Measurements from ENCODE around the gene PCYT2.

PCYT2 gene

DNA sequence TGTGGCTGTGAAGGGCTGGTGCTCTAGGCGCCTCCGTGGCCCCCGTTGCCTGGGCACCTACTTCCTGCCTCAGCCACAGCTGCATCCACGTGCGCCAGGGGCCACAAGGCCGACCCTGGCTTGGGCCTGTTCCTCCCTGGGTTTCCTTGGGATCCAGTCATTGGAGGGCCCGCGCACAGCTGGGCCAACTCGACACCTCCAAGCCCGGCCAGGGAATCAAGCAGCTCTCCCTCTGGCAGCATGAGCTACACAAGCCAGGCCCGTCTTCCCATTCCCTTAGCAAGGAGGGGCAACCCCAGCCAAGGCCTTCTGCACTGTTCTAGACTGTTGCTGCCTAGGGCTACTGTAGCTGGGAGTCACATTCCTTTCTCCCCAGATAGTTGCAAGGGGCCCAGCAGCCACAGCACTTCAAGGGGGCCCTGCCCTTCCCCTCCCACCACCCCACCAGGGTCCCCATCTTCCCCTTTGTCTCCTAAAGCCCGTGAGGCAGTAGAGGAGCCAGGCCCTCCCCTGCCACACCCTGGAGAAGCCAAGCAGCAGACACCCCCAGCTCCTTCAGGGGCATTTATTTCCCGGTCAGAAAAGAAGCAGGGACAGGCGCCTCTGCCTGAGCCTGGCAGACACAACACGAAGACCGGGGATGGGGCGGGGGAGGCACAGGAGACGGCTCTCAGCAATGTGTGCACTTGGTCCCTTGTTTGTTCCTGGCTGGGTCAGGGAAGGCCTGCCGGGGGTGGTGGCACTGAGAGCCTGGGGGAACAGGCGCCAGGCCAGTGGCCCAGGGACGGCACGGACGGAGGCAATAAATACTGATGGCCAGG is 43.8 kb downstream of the PCYT2 start:
- FAIRE-seq (no peak), DNase-seq (ENCODE audit: insufficient read length, low spot score) (no peak)
- TF ChIP-seq POLR2A (IDR thresholded peaks at IDR 0.05; ENCODE audit: low read depth, low read length) (peak; percentile 76), POU2F2 (IDR thresholded peaks at IDR 0.05; ENCODE audit: low read depth, low read length) (no peak)

DNA sequence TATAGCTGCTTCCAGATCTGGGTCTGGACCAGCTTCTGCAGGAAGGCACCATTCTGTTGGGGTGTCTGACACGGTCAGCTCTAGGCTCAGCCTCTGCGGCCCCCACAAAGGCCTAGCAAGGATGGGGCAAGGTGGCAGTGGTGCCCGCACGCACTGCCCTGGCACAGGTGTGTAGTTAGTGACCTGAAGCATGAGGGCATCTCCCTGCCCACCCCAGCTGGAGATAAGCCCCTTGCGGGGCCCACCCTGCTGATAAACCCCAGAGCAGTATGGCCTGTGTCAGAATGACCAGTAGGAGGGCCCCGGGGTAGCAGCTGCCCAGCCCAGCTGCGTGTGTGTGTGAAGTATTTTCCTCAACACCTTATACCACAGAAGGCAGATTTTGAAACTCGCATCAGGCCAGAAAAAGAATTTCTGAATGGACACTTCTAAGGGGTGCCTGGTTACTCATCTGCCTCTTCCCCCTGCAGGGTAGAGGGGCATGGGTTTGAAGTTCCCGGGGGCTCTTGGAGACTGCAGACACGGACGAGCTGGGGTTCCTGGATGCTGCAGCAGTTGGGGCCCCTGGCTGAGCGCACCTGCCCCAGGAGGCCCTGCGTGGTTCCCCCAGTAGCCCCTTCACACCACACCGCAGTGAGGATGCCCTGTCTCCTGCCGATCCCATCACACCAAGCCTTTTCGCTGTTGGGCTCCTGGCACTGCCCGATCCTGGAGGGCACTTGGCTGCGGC is 44.6 kb downstream of the PCYT2 start:
- no peak for TF ChIP-seq SPI1 (IDR thresholded peaks at IDR 0.05; ENCODE audit: low read depth, low read length)
- peak; percentile 44; the same call in 1 of the 2 replicates for TF ChIP-seq TAF1 (IDR thresholded peaks at IDR 0.05; ENCODE audit: low read depth, low read length)
- TF ChIP-seq POLR2AphosphoS5 (IDR thresholded peaks at IDR 0.05; ENCODE audit: low read depth, low read length) = peak; percentile 88
- peak; percentile 94 for TF ChIP-seq POLR2A (IDR thresholded peaks at IDR 0.05; ENCODE audit: low read depth, low read length)
- no peak for TF ChIP-seq PAX5 (IDR thresholded peaks at IDR 0.05; ENCODE audit: insufficient read depth, low read length, severe bottlenecking)
- peak; percentile 76; the same call in 1 of the 2 replicates for TF ChIP-seq POU2F2 (IDR thresholded peaks at IDR 0.05; ENCODE audit: low read depth, low read length)
- no peak for FAIRE-seq
- DNase-seq (ENCODE audit: insufficient read length, low spot score) = no peak

DNA sequence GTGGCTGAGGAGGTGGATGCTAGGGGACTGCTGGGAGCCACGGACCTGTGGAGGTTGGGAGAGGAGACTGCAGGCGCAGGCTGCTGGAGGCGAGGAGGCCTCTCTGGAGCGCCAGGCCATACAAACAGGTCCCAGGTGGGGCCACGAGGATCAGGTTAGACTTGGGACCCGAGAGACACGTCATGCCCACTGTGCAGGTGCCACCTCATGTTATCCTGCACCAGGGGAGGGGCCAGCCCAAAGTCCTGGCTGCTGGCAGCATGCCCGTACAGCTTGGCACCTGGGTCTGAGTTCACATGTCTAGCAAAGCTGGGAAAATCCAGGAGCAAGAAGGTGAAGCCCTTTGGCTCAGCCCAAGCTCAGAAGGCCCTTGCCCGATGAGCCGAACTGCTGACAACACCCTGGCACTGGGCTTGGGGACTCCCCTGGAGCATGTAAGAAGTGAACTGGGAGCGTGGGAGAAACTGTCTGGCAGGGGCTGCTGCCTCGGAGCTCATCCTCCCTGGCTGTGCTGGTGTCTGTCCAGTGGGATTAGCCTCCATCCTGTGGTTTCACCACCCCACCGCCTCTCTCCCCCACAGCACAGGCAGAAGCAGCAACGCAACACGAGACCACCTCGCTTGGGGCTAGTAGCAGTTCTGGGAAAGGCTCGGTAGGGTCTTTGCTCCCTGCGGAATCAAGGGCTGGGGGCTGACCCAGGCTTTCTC is 45.3 kb downstream of the PCYT2 start:
- FAIRE-seq (no peak), DNase-seq (ENCODE audit: insufficient read length, low spot score) (no peak)
- peak; percentile 76 for TF ChIP-seq POLR2A (IDR thresholded peaks at IDR 0.05; ENCODE audit: low read depth, low read length)
- TF ChIP-seq POU2F2 (IDR thresholded peaks at IDR 0.05; ENCODE audit: low read depth, low read length) = peak; percentile 46
- TF ChIP-seq POLR2AphosphoS5 (IDR thresholded peaks at IDR 0.05; ENCODE audit: low read depth, low read length) = peak; percentile 80
- no peak for TF ChIP-seq TAF1 (IDR thresholded peaks at IDR 0.05; ENCODE audit: low read depth, low read length)
- no peak for TF ChIP-seq SPI1 (IDR thresholded peaks at IDR 0.05; ENCODE audit: low read depth, low read length)
- no peak for TF ChIP-seq PAX5 (IDR thresholded peaks at IDR 0.05; ENCODE audit: insufficient read depth, low read length, severe bottlenecking)

DNA sequence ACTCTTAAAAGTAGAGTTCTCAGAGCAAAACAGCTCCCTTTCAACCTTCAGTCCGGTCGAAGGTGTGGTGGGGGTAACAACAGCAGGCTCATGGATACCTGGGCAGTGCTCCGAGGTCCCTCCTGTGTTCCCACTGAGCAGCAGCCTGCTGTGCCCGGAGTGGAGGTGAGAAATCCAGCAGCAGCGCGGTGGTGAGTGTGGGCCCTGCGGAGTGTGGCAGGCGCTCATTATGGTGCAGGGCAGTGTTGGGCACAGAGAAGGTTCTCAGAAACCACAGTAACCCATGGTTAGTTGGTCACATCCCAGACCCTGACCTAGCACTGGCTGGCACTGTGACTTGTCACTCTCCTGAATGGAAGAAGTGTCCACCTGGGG is 45.9 kb downstream of the PCYT2 start:
- no peak for TF ChIP-seq PAX5 (IDR thresholded peaks at IDR 0.05; ENCODE audit: insufficient read depth, low read length, severe bottlenecking)
- no peak for TF ChIP-seq SPI1 (IDR thresholded peaks at IDR 0.05; ENCODE audit: low read depth, low read length)
- TF ChIP-seq POU2F2 (IDR thresholded peaks at IDR 0.05; ENCODE audit: low read depth, low read length) = no peak; the same call in 1 of the 2 replicates
- TF ChIP-seq TAF1 (IDR thresholded peaks at IDR 0.05; ENCODE audit: low read depth, low read length) = no peak
- TF ChIP-seq POLR2AphosphoS5 (IDR thresholded peaks at IDR 0.05; ENCODE audit: low read depth, low read length) = peak; percentile 15; the same call in 1 of the 2 replicates
- TF ChIP-seq POLR2A (IDR thresholded peaks at IDR 0.05; ENCODE audit: low read depth, low read length) = no peak
- DNase-seq (ENCODE audit: insufficient read length, low spot score) = no peak
- no peak for FAIRE-seq

DNA sequence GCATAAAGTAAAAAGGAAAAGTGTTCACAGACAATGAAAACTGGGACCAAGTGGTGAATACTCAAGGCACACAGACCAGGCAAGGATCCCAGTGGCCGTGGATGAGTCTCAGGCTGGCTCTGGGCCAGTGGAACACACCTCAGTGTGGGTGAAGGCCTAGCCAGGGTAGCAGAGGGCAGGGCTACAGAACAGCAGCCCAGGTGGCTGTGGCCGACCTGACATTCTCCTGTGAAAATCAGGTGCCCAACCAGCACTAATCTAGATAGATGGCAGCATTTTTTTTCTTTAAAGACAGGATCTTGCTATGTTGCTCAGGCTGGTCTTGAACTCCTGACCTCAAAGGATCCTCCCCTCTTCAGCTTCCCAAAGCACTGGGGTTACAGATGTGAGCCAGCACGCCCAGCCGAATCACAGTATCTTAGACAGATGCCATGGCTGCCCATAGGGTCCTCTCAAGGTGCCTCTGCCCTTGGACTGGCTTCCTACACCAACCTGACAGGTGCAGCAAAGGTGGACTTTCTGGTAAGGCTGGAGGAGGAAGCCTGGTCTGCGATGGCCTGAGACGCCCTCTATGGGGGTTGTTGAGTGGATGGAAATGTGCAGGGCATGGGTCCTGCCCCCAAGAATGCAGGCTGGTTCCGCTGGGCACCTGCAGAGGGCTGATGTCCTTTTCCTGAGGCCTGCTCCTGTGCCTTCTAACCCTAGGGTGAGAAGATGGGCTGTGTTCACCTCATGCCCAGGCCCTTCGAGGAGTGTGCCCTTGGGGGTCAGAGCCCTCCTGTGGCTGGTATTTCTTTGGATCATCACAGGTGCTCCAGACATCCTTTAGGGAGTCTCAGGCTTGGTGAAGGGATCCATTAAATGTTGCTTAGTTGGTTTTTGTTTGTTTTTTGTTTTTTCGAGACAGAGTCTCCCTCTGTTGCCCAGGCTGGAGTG is 47.1 kb downstream of the PCYT2 start:
- TF ChIP-seq POLR2AphosphoS5 (IDR thresholded peaks at IDR 0.05; ENCODE audit: low read depth, low read length) = no peak; the same call in 1 of the 2 replicates
- TF ChIP-seq PAX5 (IDR thresholded peaks at IDR 0.05; ENCODE audit: insufficient read depth, low read length, severe bottlenecking) = no peak
- peak; percentile 30 for TF ChIP-seq POLR2A (IDR thresholded peaks at IDR 0.05; ENCODE audit: low read depth, low read length)
- TF ChIP-seq POU2F2 (IDR thresholded peaks at IDR 0.05; ENCODE audit: low read depth, low read length) = no peak
- DNase-seq (ENCODE audit: insufficient read length, low spot score) = no peak
- FAIRE-seq = no peak

DNA sequence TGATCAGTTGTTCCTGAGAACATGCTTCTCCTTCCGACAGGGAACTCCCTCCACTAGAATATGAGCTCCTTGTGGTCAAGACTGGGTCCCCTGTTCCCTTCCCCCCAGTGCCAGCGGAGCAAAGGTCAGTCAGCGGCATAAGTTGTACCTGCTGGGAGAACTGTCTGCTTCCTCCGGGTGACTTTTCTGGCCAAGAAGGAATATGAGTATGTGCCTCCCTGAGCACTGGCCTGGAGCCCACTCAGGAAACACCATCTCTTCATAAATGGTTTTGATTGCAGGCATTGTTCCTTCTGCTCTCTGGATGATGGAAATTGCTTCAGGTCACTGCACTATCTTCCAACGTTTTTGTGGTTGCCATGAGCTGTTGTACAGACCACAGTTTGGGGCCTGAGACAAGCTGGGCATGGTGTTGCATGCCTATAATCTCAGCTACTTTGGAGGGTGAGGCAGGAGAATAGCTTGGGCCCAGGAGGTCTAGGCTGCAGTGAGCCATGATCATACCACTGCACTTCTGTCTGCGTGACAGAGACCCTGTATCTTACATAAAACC is 48.0 kb downstream of the PCYT2 start:
- DNase-seq (ENCODE audit: insufficient read length, low spot score) (no peak), FAIRE-seq (no peak)
- peak; percentile 39; the same call in 1 of the 2 replicates for TF ChIP-seq POLR2AphosphoS5 (IDR thresholded peaks at IDR 0.05; ENCODE audit: low read depth, low read length)
- TF ChIP-seq PAX5 (IDR thresholded peaks at IDR 0.05; ENCODE audit: insufficient read depth, low read length, severe bottlenecking) = no peak

DNA sequence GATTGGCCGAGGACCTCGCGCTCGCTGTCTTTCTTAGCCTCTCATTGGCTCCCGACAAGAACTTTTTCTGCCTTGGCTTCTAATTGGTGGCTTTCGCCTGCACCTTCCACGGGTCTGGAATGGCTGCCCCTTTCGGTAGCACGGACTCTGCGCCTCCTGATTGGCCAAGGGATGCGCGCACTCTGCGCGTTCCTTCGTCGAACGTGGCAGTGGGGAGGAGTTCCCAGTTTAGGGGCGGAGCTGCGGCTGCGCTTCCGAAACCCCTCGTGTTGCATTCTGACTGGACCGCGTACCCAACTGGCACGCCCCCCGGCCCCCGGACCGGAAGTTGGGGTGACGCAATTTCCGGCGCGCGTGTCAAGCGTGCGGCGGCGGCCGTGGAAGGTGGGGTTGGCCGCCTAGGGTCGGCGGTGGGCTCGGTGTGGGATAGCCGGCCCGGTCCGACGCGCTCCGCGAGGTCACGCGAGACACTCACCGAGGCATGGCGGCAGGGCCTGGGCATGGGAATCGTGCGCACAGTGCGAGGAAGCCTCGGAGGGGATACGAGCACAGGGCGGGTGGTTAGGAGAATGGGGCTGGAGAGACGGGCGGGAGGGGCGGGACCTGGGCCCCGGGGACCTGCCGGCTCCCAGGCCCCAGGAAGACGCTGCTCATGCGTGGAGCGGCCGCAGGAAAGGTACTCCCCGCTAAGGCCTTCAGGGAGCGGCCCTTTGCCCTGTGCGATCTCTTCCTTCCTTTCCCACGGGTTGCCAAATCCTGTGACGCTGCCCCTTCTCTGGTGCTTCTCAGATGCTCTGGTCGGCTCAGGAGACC is 50.2 kb downstream of the PCYT2 start:
- peak; percentile 99 for DNase-seq (ENCODE audit: insufficient read length, low spot score)
- TF ChIP-seq POLR2A (IDR thresholded peaks at IDR 0.05; ENCODE audit: low read depth, low read length) (peak; percentile 78), POLR2AphosphoS5 (IDR thresholded peaks at IDR 0.05; ENCODE audit: low read depth, low read length) (peak; percentile 81), TAF1 (IDR thresholded peaks at IDR 0.05; ENCODE audit: low read depth, low read length) (peak; percentile 44), SPI1 (IDR thresholded peaks at IDR 0.05; ENCODE audit: low read depth, low read length) (no peak), POU2F2 (IDR thresholded peaks at IDR 0.05; ENCODE audit: low read depth, low read length) (peak; percentile 37; the same call in 1 of the 2 replicates), PAX5 (IDR thresholded peaks at IDR 0.05; ENCODE audit: insufficient read depth, low read length, severe bottlenecking) (no peak)
- FAIRE-seq = peak; percentile 99

Data from GM12891 (cell line).